ENCODE data around the gene IFNLR1.

- TF ChIP-seq, protein P1, sequence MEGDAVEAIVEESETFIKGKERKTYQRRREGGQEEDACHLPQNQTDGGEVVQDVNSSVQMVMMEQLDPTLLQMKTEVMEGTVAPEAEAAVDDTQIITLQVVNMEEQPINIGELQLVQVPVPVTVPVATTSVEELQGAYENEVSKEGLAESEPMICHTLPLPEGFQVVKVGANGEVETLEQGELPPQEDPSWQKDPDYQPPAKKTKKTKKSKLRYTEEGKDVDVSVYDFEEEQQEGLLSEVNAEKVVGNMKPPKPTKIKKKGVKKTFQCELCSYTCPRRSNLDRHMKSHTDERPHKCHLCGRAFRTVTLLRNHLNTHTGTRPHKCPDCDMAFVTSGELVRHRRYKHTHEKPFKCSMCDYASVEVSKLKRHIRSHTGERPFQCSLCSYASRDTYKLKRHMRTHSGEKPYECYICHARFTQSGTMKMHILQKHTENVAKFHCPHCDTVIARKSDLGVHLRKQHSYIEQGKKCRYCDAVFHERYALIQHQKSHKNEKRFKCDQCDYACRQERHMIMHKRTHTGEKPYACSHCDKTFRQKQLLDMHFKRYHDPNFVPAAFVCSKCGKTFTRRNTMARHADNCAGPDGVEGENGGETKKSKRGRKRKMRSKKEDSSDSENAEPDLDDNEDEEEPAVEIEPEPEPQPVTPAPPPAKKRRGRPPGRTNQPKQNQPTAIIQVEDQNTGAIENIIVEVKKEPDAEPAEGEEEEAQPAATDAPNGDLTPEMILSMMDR (conservative IDR thresholded peaks at IDR 0.05 in 1 of 2, IDR thresholded peaks at IDR 0.05 in 1 of 2; ENCODE audit: extremely low read depth in 1 of 2, insufficient read depth in 1 of 2, low read depth in 1 of 2, low read length in 2 of 2) = no peak
- no peak for TF ChIP-seq EZH2 (IDR thresholded peaks at IDR 0.05; ENCODE audit: borderline replicate concordance, low read length)
These were observed 39.9 kb downstream of the IFNLR1 start for GRCh38 chr1:24147194-24147593.
